Measurements from ENCODE around the gene TEC.
"Not testable (repeated sequence)": the region's sequence is repeated elsewhere in the genome, so short reads cannot be mapped to it uniquely, and the experiment has no call there.

Gene TEC

DNA sequence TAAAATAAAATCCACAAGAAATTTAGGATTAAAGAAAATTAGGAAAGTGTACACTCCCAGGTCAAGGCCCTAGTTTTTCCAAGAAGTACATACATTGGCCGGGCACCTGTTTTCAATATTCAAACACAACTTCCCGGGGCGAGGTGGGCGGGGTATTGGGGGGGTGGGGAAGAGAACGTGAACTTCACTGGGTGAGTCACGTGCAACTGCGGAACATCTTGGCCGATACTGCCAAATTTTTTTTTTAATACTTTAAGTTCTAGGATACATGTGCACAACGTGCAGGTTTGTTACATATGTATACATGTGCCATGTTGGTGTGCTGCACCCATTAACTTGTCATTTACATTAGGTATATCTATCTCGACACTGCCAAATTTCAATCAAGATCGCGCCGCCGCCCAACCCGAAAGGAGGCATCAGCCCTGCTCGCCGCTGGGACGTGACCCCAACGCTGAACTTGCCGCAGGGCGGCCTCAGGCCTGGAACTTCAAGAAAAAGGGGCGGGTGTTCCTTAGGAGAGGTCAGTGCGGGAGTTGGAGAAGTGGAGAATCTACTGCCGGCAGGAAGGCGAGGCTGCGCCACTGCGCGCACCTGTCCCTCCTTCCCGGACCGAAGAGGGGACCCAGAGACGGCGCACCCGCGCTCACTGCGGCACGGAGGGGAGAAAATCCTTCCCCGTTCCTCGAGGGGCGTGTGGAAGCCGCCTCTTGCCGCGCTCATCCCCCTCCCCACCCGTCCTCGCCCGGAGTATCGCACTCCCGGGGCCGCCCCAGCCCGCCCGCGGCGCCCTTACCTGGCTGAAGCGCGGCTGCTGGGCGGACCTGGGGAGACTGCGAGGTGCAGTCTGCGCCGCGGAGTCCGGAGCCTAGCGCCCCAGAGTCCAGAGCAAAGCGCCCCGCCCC, at the start of gene TEC:
TEC (minus strand) TSS at position 883 of the 905 bp plus-strand sequence. CDS start 41,224 bp downstream, outside the sequence.
- H3K36me3 ChIP-seq = no peaks in the 10 kb centered on the region
- H3K27ac ChIP-seq = peak within 1 kb of the TSS; percentile 81 to 82
- TF ChIP-seq CTCF (IDR thresholded peaks at IDR 0.05) = no peak
- H3K9me3 ChIP-seq = no peaks in the 10 kb centered on the region
- H3K27me3 ChIP-seq = no peaks in the 10 kb centered on the region
- H3K4me1 ChIP-seq = peaks cover 0 to 12% (median 4%) of the 10 kb centered on the region in 4 donors
- intact Hi-C loops (cut with DNase I; ENCODE audit: low total_unique reads) = no loop called here
- peak within 1 kb of the TSS; percentile 86 to 92 for H3K4me3 ChIP-seq
- peak; percentile 49 to 77 for DNase-seq

DNA sequence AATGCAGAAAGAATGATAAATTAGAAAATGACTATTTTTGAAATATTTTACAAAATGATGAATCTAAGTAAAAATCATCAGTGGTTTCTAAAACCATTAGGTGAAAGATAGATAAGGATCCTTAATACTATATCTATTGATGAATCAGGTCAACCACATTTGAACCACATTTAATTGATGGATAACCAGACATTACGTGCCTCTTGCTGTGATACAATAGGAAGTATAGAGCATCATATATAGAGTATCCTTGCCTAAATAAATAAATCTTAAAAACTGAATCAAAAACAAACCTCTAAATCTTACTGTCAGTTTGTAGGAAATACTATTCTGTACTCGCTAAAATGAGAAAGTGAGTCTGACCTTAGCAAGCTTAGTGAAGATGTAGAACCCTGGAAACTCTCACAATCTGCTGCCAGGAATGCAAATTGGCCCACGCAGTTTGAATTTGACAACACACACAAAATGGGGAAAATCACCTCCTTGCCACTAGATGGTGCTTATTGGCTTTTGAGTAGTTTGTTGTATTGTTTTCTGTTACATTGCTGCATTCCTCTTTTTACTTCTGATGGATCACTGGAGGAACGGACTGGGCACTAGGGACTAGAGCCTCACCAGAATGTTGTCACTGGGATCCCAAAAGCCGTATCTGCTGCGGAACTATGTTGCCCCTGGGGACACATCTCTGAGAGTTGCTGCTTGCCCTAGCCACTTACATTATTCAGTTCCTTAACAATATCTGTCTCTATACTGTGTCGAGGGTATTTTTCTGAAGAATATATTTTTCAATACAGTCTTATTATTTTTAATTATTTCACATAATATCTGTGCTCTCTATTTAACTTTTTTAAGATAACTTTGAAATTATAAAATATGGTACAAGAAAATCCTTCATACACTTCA, 46.3 kb upstream of the TEC start:
- no peak for DNase-seq
- Histone ChIP-seq H3K4me1 (peaks cover 0 to 5% (median 0%) of the 10 kb centered on the region in 4 donors), H3K9me3 (no peaks in the 10 kb centered on the region), H3K4me3 (no peak overlapping the region), H3K27ac (no peak overlapping the region), H3K36me3 (no peaks in the 10 kb centered on the region), H3K27me3 (no peaks in the 10 kb centered on the region)
- peak; percentile 56 to 62 for TF ChIP-seq CTCF (IDR thresholded peaks at IDR 0.05)
- intact Hi-C loops (cut with DNase I; ENCODE audit: low total_unique reads) = no loop called here

DNA sequence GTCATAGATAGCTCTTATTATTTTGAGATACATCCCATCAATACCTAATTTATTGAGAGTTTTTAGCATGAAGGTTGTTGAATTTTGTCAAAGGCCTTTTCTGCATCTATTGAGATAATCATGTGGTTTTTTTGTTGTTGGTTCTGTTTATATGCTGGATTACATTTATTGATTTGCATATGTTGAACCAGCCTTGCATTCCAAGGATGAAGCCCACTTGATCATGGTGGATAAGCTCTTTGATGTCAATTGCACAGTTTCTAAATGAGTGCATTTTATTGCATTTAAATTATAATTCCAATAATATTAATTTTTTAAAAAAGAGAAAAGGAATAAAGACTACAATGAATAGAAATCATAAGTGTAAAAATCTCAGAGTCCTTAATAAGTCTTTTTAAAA, 45.1 kb upstream of the TEC start:
- H3K4me3 ChIP-seq; H3K9me3 ChIP-seq; H3K4me1 ChIP-seq; intact Hi-C loops (cut with DNase I; ENCODE audit: low total_unique reads); DNase-seq; H3K27ac ChIP-seq; H3K27me3 ChIP-seq; H3K36me3 ChIP-seq: not testable (repeated sequence)

DNA sequence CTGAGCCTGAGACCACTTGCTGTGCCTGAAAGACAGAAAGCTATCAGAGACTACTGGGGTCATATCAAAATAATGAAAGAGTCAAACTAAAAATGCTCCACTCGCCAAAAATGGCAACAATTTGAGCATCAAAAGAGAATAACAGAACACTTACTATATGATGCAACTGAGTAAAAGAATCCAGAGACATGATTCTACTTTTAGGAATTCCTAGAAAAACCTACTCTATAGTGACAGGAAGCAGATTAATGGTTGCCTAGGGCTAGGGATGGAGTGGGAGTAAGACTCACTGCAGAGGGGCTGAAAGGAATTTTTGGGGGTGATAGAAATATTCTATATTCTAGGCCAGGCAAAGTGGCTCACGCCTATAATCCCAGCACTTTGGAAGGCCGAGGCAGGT, 42.3 kb upstream of the TEC start:
- Histone ChIP-seq H3K27ac (no peak overlapping the region), H3K4me3 (no peak overlapping the region), H3K36me3 (no peaks in the 10 kb centered on the region), H3K4me1 (peaks cover 0 to 5% (median 0%) of the 10 kb centered on the region in 4 donors), H3K9me3 (no peaks in the 10 kb centered on the region), H3K27me3 (no peaks in the 10 kb centered on the region)
- no peak for DNase-seq
- intact Hi-C loops (cut with DNase I; ENCODE audit: low total_unique reads) = no loop called here
- TF ChIP-seq CTCF (IDR thresholded peaks at IDR 0.05) = no peak

DNA sequence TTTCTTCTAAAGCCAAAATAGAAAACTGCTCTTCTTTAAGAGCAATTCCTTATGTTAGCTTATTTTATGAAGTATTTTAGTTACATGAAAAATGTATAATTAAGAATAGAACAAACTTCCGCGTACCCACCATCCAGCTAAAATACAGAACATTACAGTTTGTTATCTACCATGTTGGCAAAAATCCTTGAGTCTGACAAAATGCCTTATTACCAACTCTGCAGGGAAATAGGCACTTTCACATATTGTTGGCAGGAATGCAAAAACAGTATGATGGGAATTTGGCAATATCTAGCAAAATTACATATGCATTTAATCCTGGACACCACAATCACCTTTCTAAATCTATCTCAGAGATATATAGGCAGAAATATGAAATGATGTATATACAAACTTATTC, 39.3 kb upstream of the TEC start:
- DNase-seq = no peak
- H3K4me3 ChIP-seq = no peak overlapping the region
- H3K9me3 ChIP-seq = no peaks in the 10 kb centered on the region
- no peaks in the 10 kb centered on the region for H3K27me3 ChIP-seq
- no peak overlapping the region for H3K27ac ChIP-seq
- no peaks in the 10 kb centered on the region for H3K36me3 ChIP-seq
- intact Hi-C loops (cut with DNase I; ENCODE audit: low total_unique reads) = no loop called here
- TF ChIP-seq CTCF (IDR thresholded peaks at IDR 0.05) = no peak
- no peaks in the 10 kb centered on the region for H3K4me1 ChIP-seq

- intact Hi-C loops (cut with DNase I; ENCODE audit: low total_unique reads) = no loop called here
- Histone ChIP-seq H3K27ac (no peak overlapping the region), H3K36me3 (no peaks in the 10 kb centered on the region), H3K4me3 (no peak overlapping the region), H3K27me3 (no peaks in the 10 kb centered on the region), H3K9me3 (no peaks in the 10 kb centered on the region), H3K4me1 (no peaks in the 10 kb centered on the region)
- DNase-seq = no peak
- TF ChIP-seq CTCF (IDR thresholded peaks at IDR 0.05) = no peak
Observed at GRCh38 chr4:48307528-48307927, 37.9 kb upstream of the TEC start.
